Ureter (tissue), 1 donor: Measurements from ENCODE around the gene DNAJB8. TPM values are rescaled to one million over a fixed set of nuclear protein-coding genes. Genes with fewer than 3 reads are reported as not detected.

Experiments
- DNase-seq: peaks from one replicate; pipeline ENCODE4 v3.0.0-alpha.2; 2020; ENCODE audit warnings: low spot score
- total RNA-seq: library from RNA; stranded (reverse); gene quantifications from one replicate; pipeline ENCODE4 v1.2.4, GENCODE V29; 2023
- donor health status: DM: yes; HTN: yes; CAD: no.

Gene DNAJB8
- total RNA-seq: not detected

GRCh38 chr3:128466840-128467541 lies at the start of gene DNAJB8:
Gene DNAJB8, minus strand, starts transcription at chr3:128466890. Its CDS starts 3,645 bp downstream, at chr3:128463245.
- DNase-seq: no peak

GRCh38 chr3:128515967-128516366 lies 49.3 kb upstream of the DNAJB8 start:
- DNase-seq: no peak

GRCh38 chr3:128508852-128509251 lies 42.2 kb upstream of the DNAJB8 start:
- no peak for DNase-seq

- no peak for DNase-seq
Measured at GRCh38 chr3:128506754-128507153, 40.1 kb upstream of the DNAJB8 start.

GRCh38 chr3:128505771-128506170 lies 39.1 kb upstream of the DNAJB8 start:
- DNase-seq: no peak

GRCh38 chr3:128504963-128505730 lies 38.5 kb upstream of the DNAJB8 start:
- no peak for DNase-seq

- no peak for DNase-seq
Measured at GRCh38 chr3:128504533-128504915, 37.8 kb upstream of the DNAJB8 start.

GRCh38 chr3:128503751-128504532 lies 37.3 kb upstream of the DNAJB8 start:
- no peak for DNase-seq

- DNase-seq: no peak
Measured at GRCh38 chr3:128503164-128503651, 36.5 kb upstream of the DNAJB8 start.

GRCh38 chr3:128502712-128503111 lies 36.0 kb upstream of the DNAJB8 start:
- DNase-seq: no peak

GRCh38 chr3:128501431-128501830 lies 34.7 kb upstream of the DNAJB8 start:
- no peak for DNase-seq

- DNase-seq: no peak
Measured at GRCh38 chr3:128500556-128500955, 33.9 kb upstream of the DNAJB8 start.

GRCh38 chr3:128499724-128500275 lies 33.1 kb upstream of the DNAJB8 start:
- no peak for DNase-seq

GRCh38 chr3:128498901-128499530 lies 32.3 kb upstream of the DNAJB8 start:
- peak; percentile 39 for DNase-seq

GRCh38 chr3:128498127-128498626 lies 31.5 kb upstream of the DNAJB8 start:
- DNase-seq: no peak

GRCh38 chr3:128497305-128498126 lies 30.8 kb upstream of the DNAJB8 start:
- DNase-seq: peak; percentile 80

GRCh38 chr3:128496602-128497304 lies 30.1 kb upstream of the DNAJB8 start:
- DNase-seq: peak; percentile 54

- DNase-seq: peak; percentile 44
Measured at GRCh38 chr3:128496019-128496601, 29.4 kb upstream of the DNAJB8 start.

GRCh38 chr3:128495435-128495970 lies 28.8 kb upstream of the DNAJB8 start:
- DNase-seq: peak; percentile 44
